ENCODE results near the gene WASF1.
A peak's percentile ranks its signal among the peaks of the same experiment; 100 is the strongest.

The WASF1 gene

DNA sequence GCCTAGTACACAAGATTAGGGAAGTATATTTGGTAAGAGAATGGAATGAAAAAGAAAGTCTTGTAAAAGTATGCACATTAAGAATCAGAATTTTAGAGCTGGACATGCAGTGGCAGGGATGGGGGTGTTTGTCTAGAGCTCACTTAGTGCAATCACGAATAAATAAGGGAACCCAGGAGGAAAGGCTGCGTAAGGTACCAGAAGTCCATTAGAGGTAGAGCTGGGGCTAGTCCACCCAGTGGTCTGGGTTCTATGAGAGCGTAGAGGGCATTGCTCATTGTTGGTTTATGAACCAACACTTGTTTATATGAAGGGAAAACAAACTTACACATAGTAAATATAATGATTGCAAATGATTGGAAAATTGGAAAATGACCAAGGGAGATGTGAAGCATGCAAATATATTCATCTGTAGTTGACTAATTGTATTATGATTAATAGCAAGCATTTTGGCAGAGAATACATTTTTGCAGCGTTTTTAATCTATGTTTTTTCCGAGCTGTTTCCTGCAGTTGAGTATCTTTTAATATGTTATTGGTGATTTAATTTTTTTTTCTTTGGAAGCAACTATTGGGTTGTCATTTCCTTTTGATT lies 3.9 kb upstream of the WASF1 start:
- no peaks in the 10 kb centered on the region for H3K27me3 ChIP-seq (ENCODE audit: control insufficient read depth in 1 of 2, insufficient read depth in 1 of 2, low read length in 2 of 2)
- no peak overlapping the region for H4K91ac ChIP-seq (ENCODE audit: low read length)
- H4K8ac ChIP-seq (ENCODE audit: low read length), result no peak overlapping the region
- WGBS, result 97% methylated on average over 4 of the region's 5 CpGs
- H2AFZ ChIP-seq (ENCODE audit: low read depth, low read length), result no peak overlapping the region
- H2AK5ac ChIP-seq (ENCODE audit: low read length, severe bottlenecking), result no peak overlapping the region
- no peak overlapping the region for H3K23ac ChIP-seq (ENCODE audit: low read length in 2 of 2)
- no peak overlapping the region for H2BK15ac ChIP-seq (ENCODE audit: low read depth, poor library complexity, severe bottlenecking)
- no peak overlapping the region for H3K27ac ChIP-seq (ENCODE audit: low read length, poor library complexity, severe bottlenecking)
- H2BK120ac ChIP-seq (ENCODE audit: low read depth, low read length), result no peak overlapping the region
- H3K9me3 ChIP-seq (ENCODE audit: control insufficient read depth, low read length), result no peaks in the 10 kb centered on the region
- no peak for DNase-seq
- no peak overlapping the region for H2BK12ac ChIP-seq (ENCODE audit: low read length in 2 of 2)
- H3K18ac ChIP-seq (ENCODE audit: low read depth in 1 of 2, low read length in 2 of 2), result no peak overlapping the region
- H3K79me1 ChIP-seq (replicated peaks; ENCODE audit: low read length, poor library complexity, severe bottlenecking), result peaks cover 12% of the 10 kb centered on the region
- no peak overlapping the region for H3K9ac ChIP-seq (ENCODE audit: low read length)
- peaks cover 5% of the 10 kb centered on the region for H3K4me1 ChIP-seq (ENCODE audit: control insufficient read depth, insufficient read depth, low read depth, low read length)
- no peak overlapping the region for H2BK5ac ChIP-seq (ENCODE audit: low read depth, low read length, poor library complexity, severe bottlenecking)
- H3K4me3 ChIP-seq (ENCODE audit: insufficient read depth in 1 of 2, low read depth in 1 of 2, low read length in 2 of 2), result no peak overlapping the region
- no peak overlapping the region for H3K14ac ChIP-seq (ENCODE audit: low read length in 2 of 2)
- H3K36me3 ChIP-seq (ENCODE audit: control insufficient read depth in 1 of 2, insufficient read depth in 2 of 2, low read depth in 1 of 2, low read length in 2 of 2), result no peaks in the 10 kb centered on the region
- no peak overlapping the region for H3K4me2 ChIP-seq (ENCODE audit: low read length, poor library complexity, severe bottlenecking)
- no peak overlapping the region for H3K4ac ChIP-seq (ENCODE audit: low read depth in 1 of 2, low read length in 2 of 2)

DNA sequence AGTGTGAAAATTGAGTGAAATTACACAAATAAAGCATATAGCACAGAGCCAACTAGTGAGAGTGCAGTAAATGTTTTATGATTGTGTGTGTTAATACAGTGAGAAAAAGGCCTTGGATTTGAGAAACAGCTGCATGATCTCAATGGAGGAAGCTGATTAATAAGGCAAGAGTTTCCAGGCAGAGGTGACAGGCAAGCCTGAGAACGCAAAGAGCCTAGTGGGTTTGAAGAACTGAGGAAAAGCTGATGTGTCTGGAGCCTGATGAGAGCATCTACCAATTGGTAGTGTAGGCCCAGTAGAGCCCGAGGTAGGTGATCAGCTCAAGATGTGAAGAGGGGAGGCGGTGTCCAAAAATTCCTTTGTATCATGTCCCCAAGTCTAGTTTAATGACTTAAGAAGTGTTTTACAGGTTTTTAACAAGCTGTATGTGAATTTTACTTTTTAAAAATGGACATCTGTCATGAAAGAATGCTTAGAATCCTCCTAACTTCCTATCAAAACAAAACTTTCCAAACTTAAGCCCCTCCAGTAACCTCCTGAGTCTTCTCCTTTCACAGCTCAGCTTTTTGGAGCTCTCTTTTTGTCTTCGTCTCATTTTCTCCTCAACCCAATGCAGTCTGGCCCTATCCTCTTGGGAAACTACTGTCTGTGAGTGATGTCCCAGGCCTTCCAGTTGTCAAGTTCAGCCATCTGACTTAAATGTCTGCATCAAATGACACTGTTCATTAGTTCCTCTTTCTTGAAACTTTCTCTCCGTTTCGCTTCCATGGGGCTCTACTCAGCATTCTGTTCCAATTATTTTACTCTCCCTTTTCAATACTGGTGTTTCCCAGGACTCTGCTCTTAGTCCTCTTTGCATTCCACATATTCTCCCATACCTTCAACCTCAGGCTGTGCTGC lies 1.9 kb upstream of the WASF1 start:
- Histone ChIP-seq H2BK12ac (ENCODE audit: low read length in 2 of 2) (no peak overlapping the region), H3K27me3 (ENCODE audit: control insufficient read depth in 1 of 2, insufficient read depth in 1 of 2, low read length in 2 of 2) (no peaks in the 10 kb centered on the region), H2BK120ac (ENCODE audit: low read depth, low read length) (no peak overlapping the region), H2AFZ (ENCODE audit: low read depth, low read length) (no peak overlapping the region), H3K9me3 (ENCODE audit: control insufficient read depth, low read length) (no peaks in the 10 kb centered on the region), H3K4me2 (ENCODE audit: low read length, poor library complexity, severe bottlenecking) (peak overlapping the region; percentile 69), H3K4me1 (ENCODE audit: control insufficient read depth, insufficient read depth, low read depth, low read length) (peaks cover 5% of the 10 kb centered on the region), H2AK5ac (ENCODE audit: low read length, severe bottlenecking) (no peak overlapping the region), H2BK5ac (ENCODE audit: low read depth, low read length, poor library complexity, severe bottlenecking) (no peak overlapping the region), H3K9ac (ENCODE audit: low read length) (peak overlapping the region; percentile 88), H3K18ac (ENCODE audit: low read depth in 1 of 2, low read length in 2 of 2) (no peak overlapping the region), H3K4ac (ENCODE audit: low read depth in 1 of 2, low read length in 2 of 2) (no peak overlapping the region), H3K14ac (ENCODE audit: low read length in 2 of 2) (no peak overlapping the region), H3K79me1 (replicated peaks; ENCODE audit: low read length, poor library complexity, severe bottlenecking) (peaks cover 10% of the 10 kb centered on the region), H2BK15ac (ENCODE audit: low read depth, poor library complexity, severe bottlenecking) (peak overlapping the region; percentile 40), H3K27ac (ENCODE audit: low read length, poor library complexity, severe bottlenecking) (no peak overlapping the region), H4K8ac (ENCODE audit: low read length) (no peak overlapping the region), H4K91ac (ENCODE audit: low read length) (no peak overlapping the region), H3K23ac (ENCODE audit: low read length in 2 of 2) (peak overlapping the region in 1 of 2 experiments; percentile 24), H3K36me3 (ENCODE audit: control insufficient read depth in 1 of 2, insufficient read depth in 2 of 2, low read depth in 1 of 2, low read length in 2 of 2) (no peaks in the 10 kb centered on the region), H3K4me3 (ENCODE audit: insufficient read depth in 1 of 2, low read depth in 1 of 2, low read length in 2 of 2) (peak overlapping the region in 1 of 2 experiments; percentile 88)
- 67% methylated on average over 5 of the region's 6 CpGs for WGBS
- DNase-seq, result peak; percentile 22

DNA sequence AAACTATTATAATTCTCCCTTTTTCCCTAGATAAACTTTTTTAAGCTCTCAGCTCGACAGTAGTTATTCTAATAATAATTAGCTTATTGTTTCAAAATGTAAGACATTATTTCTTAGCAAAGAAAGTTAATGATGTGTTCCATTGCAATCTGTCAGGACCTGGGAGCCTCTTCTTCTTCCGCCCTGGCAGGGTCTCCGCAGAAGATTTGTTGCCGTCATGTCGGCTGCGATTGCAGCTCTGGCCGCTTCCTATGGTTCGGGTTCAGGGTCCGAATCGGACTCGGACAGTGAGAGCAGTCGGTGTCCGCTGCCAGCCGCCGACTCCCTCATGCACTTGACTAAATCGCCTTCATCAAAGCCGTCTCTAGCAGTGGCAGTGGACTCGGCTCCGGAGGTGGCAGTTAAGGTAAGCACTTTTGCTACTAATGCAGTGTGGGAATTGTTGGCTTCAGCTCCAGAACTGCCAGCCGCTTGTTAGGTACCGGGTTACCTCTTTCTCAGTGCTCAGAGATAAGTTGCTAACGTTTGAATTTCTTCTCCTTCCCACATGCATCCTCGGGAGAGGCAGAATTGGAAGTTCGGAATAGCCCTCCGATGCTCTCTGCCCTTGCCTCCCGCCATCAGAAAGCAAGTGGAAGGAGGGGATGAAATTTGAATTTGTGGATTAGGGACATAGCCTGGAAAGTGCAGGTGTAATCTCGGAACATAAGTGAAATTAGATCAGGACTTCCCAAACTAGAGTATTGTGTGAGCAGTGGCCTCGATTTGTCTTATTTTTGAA lies 948 bp upstream of the WASF1 start, which contains the start of gene CDC40:
TSS of gene CDC40 (plus strand) at position 200 of the 781 bp plus-strand sequence. CDS start at position 218, 18 bp downstream.
- H3K9me3 ChIP-seq (ENCODE audit: control insufficient read depth, low read length), result no peaks in the 10 kb centered on the region
- H3K18ac ChIP-seq (ENCODE audit: low read depth in 1 of 2, low read length in 2 of 2), result peak within 1 kb of the TSS; percentile 89 to 98
- H3K36me3 ChIP-seq (ENCODE audit: control insufficient read depth in 1 of 2, insufficient read depth in 2 of 2, low read depth in 1 of 2, low read length in 2 of 2), result no peaks in the 10 kb centered on the region
- peak within 1 kb of the TSS; percentile 99 for H2BK5ac ChIP-seq (ENCODE audit: low read depth, low read length, poor library complexity, severe bottlenecking)
- peak within 1 kb of the TSS; percentile 95 for H2AFZ ChIP-seq (ENCODE audit: low read depth, low read length)
- no peak within 1 kb of the TSS for H2AK5ac ChIP-seq (ENCODE audit: low read length, severe bottlenecking)
- peak within 1 kb of the TSS; percentile 88 for H3K9ac ChIP-seq (ENCODE audit: low read length)
- peak within 1 kb of the TSS; percentile 98 for H4K8ac ChIP-seq (ENCODE audit: low read length)
- H3K27me3 ChIP-seq (ENCODE audit: control insufficient read depth in 1 of 2, insufficient read depth in 1 of 2, low read length in 2 of 2), result no peaks in the 10 kb centered on the region
- H3K4me3 ChIP-seq (ENCODE audit: insufficient read depth in 1 of 2, low read depth in 1 of 2, low read length in 2 of 2), result peak within 1 kb of the TSS; percentile 88 to 94
- no peak for DNase-seq
- H3K27ac ChIP-seq (ENCODE audit: low read length, poor library complexity, severe bottlenecking), result peak within 1 kb of the TSS; percentile 93
- peak within 1 kb of the TSS; percentile 69 for H3K4me2 ChIP-seq (ENCODE audit: low read length, poor library complexity, severe bottlenecking)
- H3K4me1 ChIP-seq (ENCODE audit: control insufficient read depth, insufficient read depth, low read depth, low read length), result peaks cover 5% of the 10 kb centered on the region
- peak within 1 kb of the TSS in 1 of 2 experiments; percentile 89 for H3K23ac ChIP-seq (ENCODE audit: low read length in 2 of 2)
- H2BK12ac ChIP-seq (ENCODE audit: low read length in 2 of 2), result peak within 1 kb of the TSS in 1 of 2 experiments; percentile 79
- 2% methylated on average over 23 of the region's 28 CpGs for WGBS
- peak within 1 kb of the TSS; percentile 80 to 93 for H3K4ac ChIP-seq (ENCODE audit: low read depth in 1 of 2, low read length in 2 of 2)
- peak within 1 kb of the TSS; percentile 80 for H2BK15ac ChIP-seq (ENCODE audit: low read depth, poor library complexity, severe bottlenecking)
- peak within 1 kb of the TSS; percentile 96 for H4K91ac ChIP-seq (ENCODE audit: low read length)
- H3K14ac ChIP-seq (ENCODE audit: low read length in 2 of 2), result peak within 1 kb of the TSS in 1 of 2 experiments; percentile 94
- peaks cover 8% of the 10 kb centered on the region for H3K79me1 ChIP-seq (replicated peaks; ENCODE audit: low read length, poor library complexity, severe bottlenecking)
- H2BK120ac ChIP-seq (ENCODE audit: low read depth, low read length), result peak within 1 kb of the TSS; percentile 74

Data from mesenchymal stem cell (in vitro differentiated cells and primary cell).